ENCODE measurements around the gene MESP2. TPM values are rescaled to one million over a fixed set of nuclear protein-coding genes. Genes with fewer than 3 reads are reported as not detected.

The MESP2 gene
- total RNA-seq (2021; ENCODE audit: unreplicated experiment) (1.1 TPM), Bru-seq, nascent RNA (percentile 5 among the genes with signal in this experiment), BruChase-seq, experiment 1, labeled RNA remaining after a 2-hour chase (percentile 11 among the genes with signal in this experiment), BruChase-seq, experiment 2, labeled RNA remaining after a 6-hour chase (percentile 9 among the genes with signal in this experiment)
- 2.0 TPM for polyA plus RNA-seq (2012; ENCODE audit: insufficient read length)
- long read RNA-seq, partial matches to known transcripts = 0 of 1 reads
- long read RNA-seq, other reads (novel, unspliced or antisense) = 1 of 1 reads

GRCh38 chr15:89776274-89777072 is at the start of gene MESP2:
MESP2 (plus strand) TSS chr15:89776332; CDS start chr15:89776358, 26 bp downstream.
- no peaks in the 10 kb centered on the region for H3K9me3 ChIP-seq (ENCODE audit: control insufficient read depth, insufficient read depth, low read depth, low read length)
- peak within 1 kb of the TSS; percentile 74 for H3K27ac ChIP-seq (ENCODE audit: low read length)
- no peaks in the 10 kb centered on the region; the same call in 1 of the 2 replicates for H3K4me1 ChIP-seq (ENCODE audit: control insufficient read depth, insufficient read depth, low read length)
- intact Hi-C loops (cut with micrococcal nuclease; ENCODE audit: unreplicated experiment) (no loop called here), in situ Hi-C loops (cut with HindIII; ENCODE audit: low pct_unique_long_range_greater_than_20kb, low sequenced_read_pairs) (no loop called here)
- POLR2A ChIA-PET = no interaction called here
- TF ChIP-seq CTCF (IDR thresholded peaks at IDR 0.05) (no peak), POLR2AphosphoS5 (IDR thresholded peaks at IDR 0.05; ENCODE audit: low read depth, low read length) (peak; percentile 55; the same call in 1 of the 2 replicates)
- TF ChIP-seq, protein P1, sequence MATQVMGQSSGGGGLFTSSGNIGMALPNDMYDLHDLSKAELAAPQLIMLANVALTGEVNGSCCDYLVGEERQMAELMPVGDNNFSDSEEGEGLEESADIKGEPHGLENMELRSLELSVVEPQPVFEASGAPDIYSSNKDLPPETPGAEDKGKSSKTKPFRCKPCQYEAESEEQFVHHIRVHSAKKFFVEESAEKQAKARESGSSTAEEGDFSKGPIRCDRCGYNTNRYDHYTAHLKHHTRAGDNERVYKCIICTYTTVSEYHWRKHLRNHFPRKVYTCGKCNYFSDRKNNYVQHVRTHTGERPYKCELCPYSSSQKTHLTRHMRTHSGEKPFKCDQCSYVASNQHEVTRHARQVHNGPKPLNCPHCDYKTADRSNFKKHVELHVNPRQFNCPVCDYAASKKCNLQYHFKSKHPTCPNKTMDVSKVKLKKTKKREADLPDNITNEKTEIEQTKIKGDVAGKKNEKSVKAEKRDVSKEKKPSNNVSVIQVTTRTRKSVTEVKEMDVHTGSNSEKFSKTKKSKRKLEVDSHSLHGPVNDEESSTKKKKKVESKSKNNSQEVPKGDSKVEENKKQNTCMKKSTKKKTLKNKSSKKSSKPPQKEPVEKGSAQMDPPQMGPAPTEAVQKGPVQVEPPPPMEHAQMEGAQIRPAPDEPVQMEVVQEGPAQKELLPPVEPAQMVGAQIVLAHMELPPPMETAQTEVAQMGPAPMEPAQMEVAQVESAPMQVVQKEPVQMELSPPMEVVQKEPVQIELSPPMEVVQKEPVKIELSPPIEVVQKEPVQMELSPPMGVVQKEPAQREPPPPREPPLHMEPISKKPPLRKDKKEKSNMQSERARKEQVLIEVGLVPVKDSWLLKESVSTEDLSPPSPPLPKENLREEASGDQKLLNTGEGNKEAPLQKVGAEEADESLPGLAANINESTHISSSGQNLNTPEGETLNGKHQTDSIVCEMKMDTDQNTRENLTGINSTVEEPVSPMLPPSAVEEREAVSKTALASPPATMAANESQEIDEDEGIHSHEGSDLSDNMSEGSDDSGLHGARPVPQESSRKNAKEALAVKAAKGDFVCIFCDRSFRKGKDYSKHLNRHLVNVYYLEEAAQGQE (IDR thresholded peaks at IDR 0.05; ENCODE audit: insufficient read depth in 1 of 2, low read depth in 2 of 2, low read length in 1 of 2) = peak in 1 of 2 experiments; percentile 74; a peak in 1 of 4 replicates
- no peak for DNase-seq (ENCODE audit: low read depth, low spot score)
- ATAC-seq = peak; percentile 92
- peak within 1 kb of the TSS; percentile 41 to 47 for H3K4me3 ChIP-seq (ENCODE audit: low read depth in 2 of 2, low read length in 2 of 2)
- no TSS peak for BruUV-seq (replicated peaks)
- H3K27me3 ChIP-seq (ENCODE audit: control insufficient read depth, insufficient read depth, low read length) = no peaks in the 10 kb centered on the region
- CTCF ChIA-PET = interaction anchor here (1.3 kb wide), 1 partner anchor 15 kb away, joined by 4 read pairs; no protein-coding TSS in a partner anchor
- H3K36me3 ChIP-seq (ENCODE audit: control insufficient read depth, insufficient read depth, low read length) = no peaks in the 10 kb centered on the region

- intact Hi-C loops (cut with micrococcal nuclease; ENCODE audit: unreplicated experiment) = no loop called here
- in situ Hi-C loops (cut with HindIII; ENCODE audit: low pct_unique_long_range_greater_than_20kb, low sequenced_read_pairs) = no loop called here
- ChIA-PET CTCF (interaction anchor here (1.5 kb wide), 1 partner anchor 12 kb away, joined by 6 read pairs; no protein-coding TSS in a partner anchor), POLR2A (interaction anchor here (1.2 kb wide), 1 partner anchor 9 kb away, joined by 3 read pairs; no protein-coding TSS in a partner anchor)
- Histone ChIP-seq H3K27me3 (ENCODE audit: control insufficient read depth, insufficient read depth, low read length) (no peaks in the 10 kb centered on the region), H3K36me3 (ENCODE audit: control insufficient read depth, insufficient read depth, low read length) (no peaks in the 10 kb centered on the region), H3K9me3 (ENCODE audit: control insufficient read depth, insufficient read depth, low read depth, low read length) (0 out of 2 replicates have a peak, but pooled peaks cover 3% of the 10 kb centered on the region), H3K4me1 (ENCODE audit: control insufficient read depth, insufficient read depth, low read length) (no peaks in the 10 kb centered on the region), H3K27ac (ENCODE audit: low read length) (no peak overlapping the region), H3K4me3 (ENCODE audit: low read depth in 2 of 2, low read length in 2 of 2) (no peak overlapping the region)
- TF ChIP-seq, protein P1 (IDR thresholded peaks at IDR 0.05; ENCODE audit: insufficient read depth in 1 of 2, low read depth in 2 of 2, low read length in 1 of 2) = no peak
- TF ChIP-seq CTCF (IDR thresholded peaks at IDR 0.05) (no peak), TCF7L2 (IDR thresholded peaks at IDR 0.05; ENCODE audit: low read depth, low read length) (no peak), SIN3A (IDR thresholded peaks at IDR 0.05; ENCODE audit: borderline replicate concordance, insufficient read depth, low read depth, low read length) (no peak), POLR2AphosphoS5 (IDR thresholded peaks at IDR 0.05; ENCODE audit: low read depth, low read length) (no peak)
- BruUV-seq (replicated peaks) = no TSS peak
- DNase-seq (ENCODE audit: low read depth, low spot score) = no peak
- ATAC-seq = no peak
These were observed 47.9 kb upstream of the MESP2 start for GRCh38 chr15:89728254-89728653.
